ENCODE data around the gene C1QTNF9. TPM values are rescaled to one million over a fixed set of nuclear protein-coding genes. Genes with fewer than 3 reads are reported as not detected.

The C1QTNF9 gene
- total and polyA plus RNA-seq, 2 of the 8 experiments (the other 6 are each of a cell fraction or from before 2014, with no cell fraction given), result not detected

GRCh38 chr13:24348385-24348784 is 39.0 kb downstream of the C1QTNF9 start:
- H4K8ac ChIP-seq (ENCODE audit: extremely low read depth, insufficient read depth, low read length), result no peak overlapping the region
- ChIA-PET CTCF (ENCODE audit: partially characterized antibody) (no interaction called here), POLR2A (ENCODE audit: partially characterized antibody) (no interaction called here)
- no peak overlapping the region for H4K5ac ChIP-seq (ENCODE audit: insufficient read length, low read depth, low read length)
- H2AK5ac ChIP-seq (ENCODE audit: low read depth, low read length), result no peak overlapping the region
- H3K4me2 ChIP-seq (ENCODE audit: insufficient read depth in 1 of 2, low read depth in 2 of 2, low read length in 2 of 2), result no peak overlapping the region
- H3K27me3 ChIP-seq (replicated peaks in 1 of 4; ENCODE audit: control insufficient read depth in 3 of 4, extremely low read depth in 1 of 4, insufficient read depth in 3 of 4, low read length in 3 of 4), result no peaks in the 10 kb centered on the region
- H3K4me3 ChIP-seq (ENCODE audit: extremely low read depth in 1 of 4, insufficient read depth in 2 of 4, low read depth in 3 of 4, low read length in 4 of 4), result no peak overlapping the region
- H3K36me3 ChIP-seq (ENCODE audit: control insufficient read depth in 2 of 4, insufficient read depth in 4 of 4, low read length in 3 of 4), result no peaks in the 10 kb centered on the region
- no peaks in the 10 kb centered on the region for H3K79me1 ChIP-seq (ENCODE audit: low read depth, low read length)
- no peak overlapping the region for H2BK12ac ChIP-seq (ENCODE audit: low read depth, low read length)
- H4K20me1 ChIP-seq (replicated peaks in 1 of 2; ENCODE audit: control insufficient read depth in 1 of 2, insufficient read depth in 2 of 2, low read length in 2 of 2), result no peaks in the 10 kb centered on the region
- no peak overlapping the region for H3K27ac ChIP-seq (ENCODE audit: low read depth, low read length)
- H2AFZ ChIP-seq (ENCODE audit: low read length), result no peak overlapping the region
- no peak overlapping the region for H3K56ac ChIP-seq (replicated peaks; ENCODE audit: insufficient read length, low read depth, low read length)
- no peak overlapping the region for H3K23ac ChIP-seq (ENCODE audit: insufficient read length)
- no peak overlapping the region for H2BK15ac ChIP-seq (ENCODE audit: low read length)
- no peak overlapping the region for H3K18ac ChIP-seq (ENCODE audit: extremely low read depth, low read length)
- no peak overlapping the region for H3K14ac ChIP-seq (ENCODE audit: insufficient read length)
- H3K79me2 ChIP-seq (ENCODE audit: control insufficient read depth in 1 of 2, insufficient read depth in 2 of 2, low read length in 2 of 2), result no peaks in the 10 kb centered on the region
- no peak overlapping the region for H3K9ac ChIP-seq (replicated peaks in 1 of 4; ENCODE audit: extremely low read depth in 1 of 4, low read depth in 3 of 4, low read length in 3 of 4)
- H2BK20ac ChIP-seq (ENCODE audit: low read length), result no peak overlapping the region
- WGBS, 2 experiments (ENCODE audit: extremely low coverage in 1 of 2, insufficient coverage in 1 of 2, insufficient read length in 1 of 2, insufficient replicate concordance in 2 of 2, low coverage in 1 of 2, low lambda C conversion rate in 2 of 2, missing lambda C conversion rate in 1 of 2), result 81% methylated on average over 5 of the region's 5 CpGs; no CpG with 5 or more reads in 1 of the 2 experiments
- no peak overlapping the region for H2BK120ac ChIP-seq (replicated peaks; ENCODE audit: low read depth, low read length)
- DNase-seq (ENCODE audit: low read depth in 1 of 2, low spot score in 2 of 2) (no peak), FAIRE-seq (no peak)
- no peak overlapping the region for H3K4ac ChIP-seq (replicated peaks; ENCODE audit: insufficient read length, low read depth, low read length)
- H3K23me2 ChIP-seq (ENCODE audit: low read depth, low read length), result no peaks in the 10 kb centered on the region
- H2BK5ac ChIP-seq (ENCODE audit: low read depth, low read length), result no peak overlapping the region
- no peak overlapping the region for H4K91ac ChIP-seq (replicated peaks; ENCODE audit: insufficient read length, low read length)
- H3K9me3 ChIP-seq (ENCODE audit: insufficient read depth in 2 of 2, low read depth in 1 of 2, low read length in 1 of 2), result no peaks in the 10 kb centered on the region
- no peaks in the 10 kb centered on the region for H3K4me1 ChIP-seq (replicated peaks in 1 of 4; ENCODE audit: control insufficient read depth in 3 of 4, insufficient read depth in 4 of 4, low read length in 3 of 4)
- TF ChIP-seq HDAC6 (IDR thresholded peaks at IDR 0.05; ENCODE audit: low read depth, low read length) (no peak), TAF7 (optimal IDR thresholded peaks at IDR 0.05; ENCODE audit: borderline replicate concordance, low read depth, low read length) (no peak), RXRA (IDR thresholded peaks at IDR 0.05; ENCODE audit: insufficient read depth, low read depth, low read length) (no peak), CEBPB (IDR thresholded peaks at IDR 0.05; ENCODE audit: low read depth, low read length) (no peak), TBP (IDR thresholded peaks at IDR 0.05; ENCODE audit: low read depth, low read length) (no peak), JUND (IDR thresholded peaks at IDR 0.05; ENCODE audit: low read length) (no peak), CBX8 (IDR thresholded peaks at IDR 0.05; ENCODE audit: borderline replicate concordance, low read depth, low read length) (no peak), GABPA (IDR thresholded peaks at IDR 0.05; ENCODE audit: borderline replicate concordance, insufficient read depth, low read length) (no peak), GTF2F1 (IDR thresholded peaks at IDR 0.05; ENCODE audit: borderline replicate concordance, low read depth, low read length) (no peak), CTCF (IDR thresholded peaks at IDR 0.05; ENCODE audit: control extremely low read depth in 1 of 3, insufficient read depth in 1 of 3, low read depth in 1 of 3, low read length in 3 of 3) (no peak), NANOG (IDR thresholded peaks at IDR 0.05; ENCODE audit: insufficient read depth, low read depth, low read length, poor library complexity, severe bottlenecking) (no peak), CTBP2 (IDR thresholded peaks at IDR 0.05; ENCODE audit: borderline replicate concordance, insufficient read depth, insufficient read length, low read length) (no peak)
